Tibial artery (tissue), 4 donors: ENCODE results near the gene SLC25A13.

Experiments used
- DNase-seq, 2 donors: peaks; one replicate each; pipeline ENCODE4 v3.0.0-alpha.2; 2019
- H3K27ac ChIP-seq, 2 donors: fragments of 200-600 bp; sonication (generic) in 1 of 2; 1 replicate in 1 of 2; 2 replicates in 1 of 2; pipeline ENCODE4 v1.5.1; 2018 to 2019; ENCODE audit warnings: mild to moderate bottlenecking in 1 of 2
- H3K27me3 ChIP-seq, 2 donors: fragments of 200-600 bp; sonication (generic) in 1 of 2; one replicate each; pipeline versions ENCODE4 v1.5.1 to v1.6.0; 2016 to 2019
- H3K36me3 ChIP-seq, 3 donors: fragments of 200-600 bp; sonication (generic) in 2 of 3; one replicate each; pipeline ENCODE4 v1.5.1; 2016 to 2019; ENCODE audit warnings: mild to moderate bottlenecking in 2 of 3
- H3K4me1 ChIP-seq, 4 donors: fragments of 200-600 bp; sonication (generic) in 2 of 4; 1 replicate in 3 of 4; 2 replicates in 1 of 4; pipeline ENCODE4 v1.5.1; 2016 to 2019
- H3K4me3 ChIP-seq, 2 donors: fragments of 200-600 bp; sonication (generic) in 1 of 2; 1 replicate in 1 of 2; 2 replicates in 1 of 2; pipeline ENCODE4 v1.5.1; 2018 to 2019; ENCODE audit warnings: mild to moderate bottlenecking in 2 of 2
- H3K9me3 ChIP-seq, 3 donors: fragments of 200-600 bp; sonication (generic) in 1 of 3; one replicate each; pipeline ENCODE4 v1.5.1; 2016 to 2019
- CTCF ChIP-seq, 2 experiments: fragments of 200-600 bp in 1 of 2; fragments of 450-650 bp in 1 of 2; IDR thresholded peaks; one replicate each; pipeline ENCODE4 v1.5.1; 2017 to 2019; ENCODE audit warnings: antibody characterized with exemption in 2 of 2, mild to moderate bottlenecking in 1 of 2, moderate library complexity in 1 of 2
- intact Hi-C: fragments of 100-400 bp; cut with DNase I; formaldehyde crosslinking; loops from one replicate; pipeline ENCODE4 v1.15.0; 2023; ENCODE audit warnings: low total_unique reads

The SLC25A13 gene

DNA sequence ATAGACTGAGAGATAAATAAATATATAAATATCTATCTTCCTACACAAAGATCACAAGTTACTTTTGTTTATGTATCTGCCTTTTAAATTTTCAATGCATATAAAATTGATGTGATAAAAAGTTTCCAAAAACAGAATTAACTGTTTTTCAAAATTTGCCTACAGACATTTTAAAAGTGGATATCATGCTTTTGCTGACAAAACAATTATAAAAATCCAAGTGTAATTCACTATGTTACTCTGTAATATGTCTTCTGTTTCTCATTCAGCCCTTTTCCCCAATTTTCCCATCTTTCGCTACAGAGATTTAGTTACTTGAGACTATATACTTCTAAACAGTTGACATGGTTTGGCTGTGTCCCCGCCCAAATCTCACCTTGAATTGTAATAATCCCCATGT, 37.7 kb downstream of the SLC25A13 start:
- Histone ChIP-seq H3K4me3 (no peak overlapping the region), H3K27me3 (no peaks in the 10 kb centered on the region), H3K4me1 (peaks cover 0 to 3% (median 0%) of the 10 kb centered on the region in 4 donors), H3K36me3 (no peaks in the 10 kb centered on the region), H3K9me3 (no peaks in the 10 kb centered on the region), H3K27ac (no peak overlapping the region)
- no peak for DNase-seq
- intact Hi-C loops = no loop called here
- TF ChIP-seq CTCF (IDR thresholded peaks at IDR 0.05) = no peak

GRCh38 chr7:96282835-96283234, 39.1 kb downstream of the SLC25A13 start:
- no peak for DNase-seq
- H3K4me3 ChIP-seq = no peak overlapping the region
- no peak for TF ChIP-seq CTCF (IDR thresholded peaks at IDR 0.05)
- intact Hi-C loops = no loop called here
- H3K27me3 ChIP-seq = no peaks in the 10 kb centered on the region
- peaks cover 0 to 3% (median 0%) of the 10 kb centered on the region in 4 donors for H3K4me1 ChIP-seq
- H3K9me3 ChIP-seq = no peaks in the 10 kb centered on the region
- H3K36me3 ChIP-seq = no peaks in the 10 kb centered on the region
- no peak overlapping the region for H3K27ac ChIP-seq

DNA sequence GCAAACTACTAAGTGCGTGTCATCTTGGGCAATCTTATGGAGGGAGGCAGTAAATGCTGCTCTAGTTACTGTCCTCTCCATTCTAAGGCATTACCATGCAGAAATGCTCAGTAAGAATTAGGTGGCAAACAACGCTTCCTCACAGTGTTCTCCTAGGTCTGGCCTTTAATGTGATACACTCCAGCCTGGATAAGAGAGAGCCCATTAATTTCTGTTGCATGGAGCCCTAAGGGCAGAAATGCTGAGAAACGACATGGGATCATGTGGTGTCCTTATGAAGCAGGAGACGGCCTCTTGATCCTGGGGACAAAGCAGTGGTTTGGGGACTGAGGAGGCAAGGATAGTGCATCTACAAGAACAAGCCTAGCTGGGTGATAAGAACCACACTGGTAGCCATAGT, 44.0 kb downstream of the SLC25A13 start:
- Histone ChIP-seq H3K9me3 (no peaks in the 10 kb centered on the region), H3K4me3 (no peak overlapping the region), H3K36me3 (peaks cover 10 to 17% (median 14%) of the 10 kb centered on the region in 3 donors), H3K27ac (no peak overlapping the region), H3K27me3 (no peaks in the 10 kb centered on the region), H3K4me1 (peaks cover 0 to 8% (median 0%) of the 10 kb centered on the region in 4 donors)
- intact Hi-C loops = no loop called here
- DNase-seq = no peak
- TF ChIP-seq CTCF (IDR thresholded peaks at IDR 0.05) = no peak

DNA sequence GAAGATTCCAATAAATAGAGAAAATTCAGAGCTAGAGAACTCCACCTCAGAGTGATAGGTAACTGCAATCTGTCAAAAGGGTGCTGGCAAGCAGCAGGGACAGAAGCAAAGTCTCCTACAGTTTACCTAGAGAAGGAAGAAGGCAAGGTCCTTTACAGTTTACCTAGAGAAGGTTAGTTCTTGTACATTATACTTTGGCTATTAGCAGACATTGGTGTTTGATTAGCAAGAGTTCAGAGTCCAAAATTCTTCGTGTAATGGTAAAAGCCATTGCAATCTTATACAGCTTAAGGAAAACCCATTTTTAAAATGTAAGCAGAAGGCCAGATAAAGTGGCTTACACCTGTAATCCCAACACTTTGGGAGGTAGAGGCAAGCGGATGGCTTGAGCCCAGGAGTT, 45.9 kb downstream of the SLC25A13 start:
- H3K27me3 ChIP-seq = no peaks in the 10 kb centered on the region
- no peak for DNase-seq
- no peak for TF ChIP-seq CTCF (IDR thresholded peaks at IDR 0.05)
- no peak overlapping the region for H3K4me3 ChIP-seq
- H3K4me1 ChIP-seq = peaks cover 0 to 5% (median 0%) of the 10 kb centered on the region in 4 donors
- H3K36me3 ChIP-seq = peaks cover 10 to 17% (median 14%) of the 10 kb centered on the region in 3 donors
- H3K9me3 ChIP-seq = no peaks in the 10 kb centered on the region
- H3K27ac ChIP-seq = no peak overlapping the region
- intact Hi-C loops = no loop called here

- Histone ChIP-seq H3K36me3 (peaks cover 10 to 20% (median 14%) of the 10 kb centered on the region in 3 donors), H3K4me1 (peaks cover 0 to 5% (median 0%) of the 10 kb centered on the region in 4 donors), H3K27ac (no peak overlapping the region), H3K9me3 (no peaks in the 10 kb centered on the region), H3K4me3 (no peak overlapping the region), H3K27me3 (no peaks in the 10 kb centered on the region)
- TF ChIP-seq CTCF (IDR thresholded peaks at IDR 0.05) = no peak
- intact Hi-C loops = no loop called here
- no peak for DNase-seq
These were observed 48.2 kb downstream of the SLC25A13 start for GRCh38 chr7:96273716-96274115.
